GM20000 (cell line): Measurements from ENCODE around the gene AKAP10.
"Not testable (repeated sequence)": the region's sequence is repeated elsewhere in the genome, so short reads cannot be mapped to it uniquely, and the experiment has no call there.

Experiments used
- DNase-seq: peaks from one replicate; pipeline ENCODE4 v3.0.0; 2012; ENCODE audit warnings: low spot score
- TF ChIP-seq, protein P1 (sequence below): IDR thresholded peaks from 2 replicates; pipeline ENCODE4 v1.5.1; 2012; ENCODE audit warnings: mild to moderate bottlenecking, control low read depth; ENCODE audit errors: extremely low read depth, missing control alignments

Gene AKAP10

DNA sequence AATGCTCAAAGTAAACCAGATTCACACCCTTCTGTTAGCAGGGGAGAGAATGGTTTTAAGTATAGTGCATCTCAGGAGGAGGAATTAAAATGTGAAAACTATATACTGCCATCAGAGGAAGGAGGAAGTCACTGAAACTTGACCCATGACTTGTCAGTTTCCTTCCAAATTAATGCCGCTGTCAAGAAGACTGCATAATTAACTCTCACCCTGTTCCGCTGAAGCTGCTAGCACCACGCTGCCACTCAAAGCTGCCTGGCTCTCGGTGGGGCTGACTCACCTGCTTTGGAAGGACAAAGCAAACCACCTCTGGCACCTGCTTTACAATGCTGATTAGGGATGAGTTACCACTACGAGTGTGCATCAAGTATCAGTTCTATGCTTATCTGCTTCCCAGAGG lies 72.1 kb downstream of the AKAP10 start:
- DNase-seq = no peak
- TF ChIP-seq, protein P1, sequence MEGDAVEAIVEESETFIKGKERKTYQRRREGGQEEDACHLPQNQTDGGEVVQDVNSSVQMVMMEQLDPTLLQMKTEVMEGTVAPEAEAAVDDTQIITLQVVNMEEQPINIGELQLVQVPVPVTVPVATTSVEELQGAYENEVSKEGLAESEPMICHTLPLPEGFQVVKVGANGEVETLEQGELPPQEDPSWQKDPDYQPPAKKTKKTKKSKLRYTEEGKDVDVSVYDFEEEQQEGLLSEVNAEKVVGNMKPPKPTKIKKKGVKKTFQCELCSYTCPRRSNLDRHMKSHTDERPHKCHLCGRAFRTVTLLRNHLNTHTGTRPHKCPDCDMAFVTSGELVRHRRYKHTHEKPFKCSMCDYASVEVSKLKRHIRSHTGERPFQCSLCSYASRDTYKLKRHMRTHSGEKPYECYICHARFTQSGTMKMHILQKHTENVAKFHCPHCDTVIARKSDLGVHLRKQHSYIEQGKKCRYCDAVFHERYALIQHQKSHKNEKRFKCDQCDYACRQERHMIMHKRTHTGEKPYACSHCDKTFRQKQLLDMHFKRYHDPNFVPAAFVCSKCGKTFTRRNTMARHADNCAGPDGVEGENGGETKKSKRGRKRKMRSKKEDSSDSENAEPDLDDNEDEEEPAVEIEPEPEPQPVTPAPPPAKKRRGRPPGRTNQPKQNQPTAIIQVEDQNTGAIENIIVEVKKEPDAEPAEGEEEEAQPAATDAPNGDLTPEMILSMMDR = no peak

DNA sequence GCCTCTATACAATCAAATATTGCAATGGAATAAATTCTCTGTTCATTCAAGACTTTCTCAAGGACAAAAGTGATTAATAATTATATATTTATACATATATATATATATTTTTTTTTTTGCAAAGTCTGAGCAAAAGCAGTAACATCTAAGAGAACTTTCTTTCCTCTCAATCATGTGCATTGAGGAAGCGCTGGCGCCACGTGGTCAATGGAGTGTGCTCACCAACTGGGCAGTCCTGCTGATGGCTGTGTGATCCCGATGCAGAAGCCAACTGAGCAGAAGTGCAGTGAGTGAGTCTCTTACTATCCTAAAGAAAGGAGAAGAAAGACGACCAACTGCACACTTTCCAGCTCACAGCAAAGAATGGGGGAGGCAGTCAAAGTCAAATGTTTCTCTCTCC lies 72.7 kb downstream of the AKAP10 start:
- no peak for DNase-seq
- TF ChIP-seq, protein P1 = no peak

DNA sequence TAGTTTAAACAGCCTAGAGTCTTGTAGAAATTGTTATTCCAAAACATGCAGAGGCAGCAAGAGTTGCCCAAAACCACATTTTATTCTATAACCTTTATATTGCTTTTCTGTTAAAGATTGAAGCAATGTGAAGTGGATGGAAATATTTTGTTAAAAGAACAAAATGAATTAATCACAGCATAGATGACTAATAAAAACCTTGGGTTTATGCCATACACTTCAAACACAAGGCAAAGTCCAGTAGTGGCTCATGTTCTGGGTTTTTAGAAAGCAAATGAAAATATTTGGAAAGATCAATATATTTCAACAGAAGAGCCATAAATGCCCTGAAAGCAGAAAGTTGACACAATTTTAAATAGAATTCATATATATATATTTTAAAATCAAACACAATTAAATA lies 73.2 kb downstream of the AKAP10 start:
- DNase-seq = no peak
- TF ChIP-seq, protein P1 = no peak

DNA sequence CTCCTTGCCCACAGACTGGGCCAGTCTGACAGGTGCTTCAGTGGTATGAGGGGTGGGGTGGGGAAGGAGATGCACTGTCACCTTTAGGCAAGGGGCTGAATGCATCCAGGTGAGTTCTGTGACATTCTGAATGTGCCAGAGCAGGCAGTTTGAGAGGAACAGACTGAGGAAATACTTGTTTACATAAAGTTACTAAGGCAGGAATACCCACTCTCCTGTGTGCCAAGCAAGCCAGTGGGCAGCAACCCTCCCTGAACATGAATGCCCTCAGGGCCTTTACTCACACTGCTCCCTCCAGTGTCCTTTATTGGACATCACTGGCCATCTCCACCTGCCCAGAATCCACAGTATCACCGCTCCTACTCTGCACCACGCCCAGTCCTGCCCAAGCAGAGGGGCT lies 76.8 kb downstream of the AKAP10 start:
- DNase-seq = no peak
- TF ChIP-seq, protein P1 = no peak

DNA sequence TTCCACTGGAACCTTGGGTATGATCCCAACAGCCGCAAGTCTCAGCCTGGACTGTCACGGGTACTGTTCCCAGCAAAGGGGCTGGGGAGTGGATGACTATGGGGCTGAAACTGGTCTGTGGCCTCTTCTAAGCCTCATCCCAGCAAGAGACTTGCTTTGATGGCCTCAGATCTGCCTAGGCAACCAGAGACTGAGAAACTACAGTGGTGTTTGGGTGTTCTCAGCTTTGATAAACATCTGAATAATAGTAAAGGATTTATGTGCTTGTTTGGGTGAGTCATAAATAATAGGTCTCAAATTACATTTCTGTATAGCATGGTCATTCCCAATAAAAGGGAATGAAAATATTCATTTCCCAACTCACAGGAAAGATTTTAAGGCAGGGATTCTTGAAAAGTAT lies 79.7 kb downstream of the AKAP10 start:
- DNase-seq = no peak
- TF ChIP-seq, protein P1 = no peak

DNA sequence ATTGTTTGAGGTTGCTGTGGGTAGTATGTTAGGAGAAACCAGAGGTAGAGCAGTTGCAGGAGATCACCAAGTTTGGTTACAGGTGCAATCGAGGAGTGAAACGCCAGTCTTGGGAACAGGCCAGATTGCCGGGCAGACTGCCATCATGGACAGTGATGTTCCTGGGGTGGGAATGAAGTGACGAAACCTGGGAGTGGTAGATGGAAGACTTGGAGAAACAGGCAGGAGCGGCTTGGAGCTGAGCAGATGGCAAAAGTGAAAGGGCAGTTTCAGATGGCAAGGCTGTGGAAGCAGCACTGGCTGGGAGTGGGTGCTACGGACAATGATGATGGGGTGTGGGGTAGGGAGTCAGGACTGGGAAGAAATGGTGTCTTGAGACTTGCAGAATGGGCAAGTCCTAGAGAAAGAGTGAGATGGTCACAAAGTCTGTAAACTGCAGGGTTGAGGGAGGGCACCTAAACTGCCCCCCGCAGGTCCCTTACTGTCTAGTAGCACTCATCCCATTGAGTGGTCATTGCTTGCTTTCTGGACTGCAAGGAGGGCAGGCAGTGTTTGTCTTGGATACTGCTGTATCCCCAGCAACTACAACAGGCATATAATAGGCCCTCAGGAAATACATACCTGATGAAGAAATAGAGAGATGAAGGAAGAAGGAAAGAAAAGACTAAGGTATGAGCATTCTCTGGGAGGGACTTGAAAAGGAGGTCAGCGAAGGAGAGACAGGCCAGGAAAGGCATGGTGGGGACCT lies 80.4 kb downstream of the AKAP10 start:
- TF ChIP-seq, protein P1 = no peak
- no peak for DNase-seq

DNA sequence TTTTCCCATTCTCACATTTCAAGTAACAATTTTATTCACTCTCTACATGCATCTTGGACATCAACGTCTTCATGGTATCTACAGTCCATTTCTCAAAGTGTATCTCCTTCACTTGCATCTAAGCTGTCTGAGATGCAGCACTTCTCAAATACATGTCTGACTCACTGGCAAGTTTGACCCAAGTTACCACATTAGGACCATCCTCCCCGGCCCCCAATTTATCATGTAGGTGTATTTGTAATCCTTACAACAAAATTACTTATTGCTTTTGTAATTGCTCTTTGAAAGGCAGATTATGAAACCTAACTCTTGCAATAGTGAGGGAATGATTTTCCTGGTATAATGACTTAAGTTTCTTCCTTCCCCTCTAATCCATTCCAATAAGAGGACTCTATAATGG lies 80.9 kb downstream of the AKAP10 start:
- TF ChIP-seq, protein P1 = no peak
- no peak for DNase-seq

DNA sequence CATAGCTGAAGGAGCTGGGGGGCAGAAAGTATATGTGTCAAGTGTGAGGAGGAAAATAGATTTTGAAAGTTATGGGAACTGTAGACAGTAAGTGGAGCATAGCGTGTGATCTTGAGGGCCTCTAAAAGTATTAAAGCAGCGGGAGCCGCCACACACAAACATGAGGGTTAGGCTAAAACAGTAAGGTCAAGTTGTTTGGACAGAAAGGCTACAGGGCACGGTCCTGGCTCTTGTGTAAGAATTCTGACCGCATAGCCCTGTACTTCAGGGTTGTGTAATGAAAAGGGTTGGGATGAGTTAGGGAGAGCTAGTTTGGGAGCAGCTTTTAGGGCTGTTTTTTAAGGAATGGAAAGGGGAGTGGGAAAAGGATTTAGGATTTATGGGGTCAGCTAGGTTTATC lies 87.1 kb downstream of the AKAP10 start:
- not testable (repeated sequence) for DNase-seq

DNA sequence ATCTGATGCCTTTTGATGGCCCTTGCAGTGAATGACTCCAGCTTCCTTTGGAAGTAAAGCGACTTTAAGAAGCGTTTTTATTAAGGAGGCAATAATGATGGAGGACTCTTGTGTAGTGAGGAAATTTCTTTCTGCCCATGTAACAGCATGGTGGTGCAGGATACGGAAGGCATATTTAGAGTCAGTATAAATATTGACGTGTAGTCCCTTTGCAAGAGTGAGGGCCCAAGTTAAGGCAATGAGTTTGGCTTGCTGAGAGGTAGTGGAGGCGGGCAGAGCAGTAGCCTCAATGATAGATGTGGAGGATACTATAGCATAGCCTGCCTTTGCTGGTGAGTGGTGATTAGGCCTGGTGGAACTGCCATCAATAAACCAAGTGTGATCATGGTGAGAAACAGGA lies 87.6 kb downstream of the AKAP10 start:
- DNase-seq = not testable (repeated sequence)
